Fibroblast of pulmonary artery (primary cell): ENCODE data around the gene TTC21B.
"Not testable (repeated sequence)": the region's sequence is repeated elsewhere in the genome, so short reads cannot be mapped to it uniquely, and the experiment has no call there.

ENCODE experiments used
- DNase-seq: peaks from one replicate; pipeline ENCODE4 v3.0.0-alpha.2; 2010; ENCODE audit warnings: low read depth
- H3K4me3 ChIP-seq: replicated peaks from 2 replicates; pipeline ENCODE4 v1.5.1; 2011; ENCODE audit warnings: low read depth, mild to moderate bottlenecking, control low read depth, low read length, moderate library complexity
- CTCF ChIP-seq: IDR thresholded peaks from 2 replicates; pipeline ENCODE4 v1.5.1; 2011; ENCODE audit warnings: mild to moderate bottlenecking, control low read depth, low read length, inconsistent platforms; ENCODE audit errors: missing control alignments

TTC21B gene

GRCh38 chr2:165864296-165864695 lies 89.3 kb downstream of the TTC21B start:
- TF ChIP-seq CTCF: no peak
- DNase-seq: no peak
- no peak overlapping the region for H3K4me3 ChIP-seq

DNA sequence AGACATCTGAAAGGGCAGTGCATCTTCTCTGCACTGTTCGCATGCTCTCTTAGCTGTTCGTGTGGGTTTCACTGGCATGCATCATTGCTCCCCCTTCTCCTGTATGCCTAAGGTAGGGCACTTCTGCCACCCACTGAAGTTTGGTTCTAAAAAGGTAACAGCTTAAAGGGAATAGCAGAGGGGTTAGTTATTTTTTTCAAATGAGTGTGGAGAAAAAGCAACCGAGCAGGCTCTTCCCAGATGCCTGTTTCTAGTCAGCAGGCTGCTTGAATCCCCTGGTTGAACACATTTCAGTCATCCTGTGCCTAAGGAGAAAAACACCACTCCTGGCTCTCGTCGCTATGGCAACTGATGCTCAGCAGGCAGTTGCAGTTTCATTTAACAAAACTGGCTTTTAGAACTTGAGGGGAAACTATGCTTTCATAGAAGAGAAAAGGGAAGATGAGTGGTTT lies 89.7 kb downstream of the TTC21B start:
- no peak for DNase-seq

DNA sequence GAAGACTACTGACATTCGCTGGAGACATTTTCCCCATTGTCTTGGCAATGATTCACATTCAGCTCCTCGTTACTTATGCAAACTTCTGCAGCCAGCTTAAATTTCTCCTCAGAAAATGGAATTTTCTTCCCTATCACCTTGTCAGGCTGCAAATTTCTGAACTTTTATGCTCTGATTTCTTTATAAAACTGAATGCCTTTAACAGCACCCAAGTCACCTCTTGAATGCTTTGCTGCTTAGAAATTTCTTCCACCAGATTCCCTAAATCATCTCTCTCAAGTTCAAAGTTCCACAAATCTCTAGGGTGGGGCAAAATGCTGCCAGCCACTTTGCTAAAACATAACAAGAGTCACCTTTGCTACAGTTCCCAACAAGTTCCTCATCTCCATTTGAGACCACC lies 92.5 kb downstream of the TTC21B start:
- DNase-seq, H3K4me3 ChIP-seq: not testable (repeated sequence)

More for the DNA sequence above, 89.7 kb downstream of the TTC21B start:
- no peak overlapping the region for H3K4me3 ChIP-seq
- no peak for TF ChIP-seq CTCF

DNA sequence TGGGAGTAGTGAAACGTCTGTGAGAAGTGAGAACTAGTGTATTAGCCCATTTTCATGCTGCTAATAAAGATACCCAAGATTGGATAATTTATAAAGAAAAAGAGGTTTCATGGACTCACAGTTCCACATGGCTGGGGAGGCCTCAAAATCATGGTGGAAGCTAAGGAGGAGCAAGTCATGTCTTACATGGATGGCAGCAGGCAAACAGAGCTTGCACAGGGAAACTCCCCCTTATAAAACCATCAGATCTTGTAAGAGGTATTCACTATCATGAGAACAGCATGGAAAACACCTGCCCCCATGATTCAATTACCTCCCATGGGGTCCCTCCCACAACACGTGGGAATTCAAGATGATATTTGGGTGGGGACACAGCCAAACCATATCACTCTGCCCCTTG lies 93.9 kb downstream of the TTC21B start:
- not testable (repeated sequence) for DNase-seq

DNA sequence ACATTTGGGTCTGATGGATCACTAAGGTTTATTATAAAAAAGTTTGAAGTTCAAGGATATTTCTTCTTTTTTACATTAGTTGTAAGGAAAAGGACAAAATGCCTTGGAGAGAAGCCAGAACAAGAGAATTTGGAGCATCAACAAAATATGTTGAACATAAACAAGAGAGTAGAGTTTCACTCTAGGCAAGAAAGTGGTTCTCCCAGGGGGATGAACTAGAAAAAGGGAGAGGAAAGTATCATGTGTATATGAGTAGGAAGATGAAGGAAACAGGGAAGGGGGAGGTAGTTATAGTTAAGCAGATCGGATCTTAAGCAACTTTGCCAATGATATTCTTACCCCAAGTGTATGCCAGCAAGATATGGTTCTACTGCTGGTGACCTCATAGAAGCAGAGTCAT lies 95.7 kb downstream of the TTC21B start:
- no peak for DNase-seq
- H3K4me3 ChIP-seq: no peak overlapping the region
- TF ChIP-seq CTCF: no peak

More for the DNA sequence above, 93.9 kb downstream of the TTC21B start:
- H3K4me3 ChIP-seq: not testable (repeated sequence)

- H3K4me3 ChIP-seq: no peak overlapping the region
- no peak for TF ChIP-seq CTCF
- no peak for DNase-seq
Measured at GRCh38 chr2:165852394-165852793, 101.2 kb downstream of the TTC21B start.

- no peak overlapping the region for H3K4me3 ChIP-seq
- TF ChIP-seq CTCF: no peak
- DNase-seq: no peak
Measured at GRCh38 chr2:165847001-165847400, 106.6 kb downstream of the TTC21B start.

GRCh38 chr2:165846056-165846455 lies 107.5 kb downstream of the TTC21B start:
- no peak for DNase-seq
- TF ChIP-seq CTCF: no peak
- H3K4me3 ChIP-seq: no peak overlapping the region
